Uterus (tissue), 4 donors: Measurements from ENCODE around the gene TNS1. TPM values are rescaled to one million over a fixed set of nuclear protein-coding genes. Genes with fewer than 3 reads are reported as not detected.

Source experiments
- DNase-seq, 2 donors: peaks; one replicate each; pipeline ENCODE4 v3.0.0-alpha.2; 2019 to 2020
- H3K27ac ChIP-seq, 2 donors: fragments of 200-600 bp; sonication (generic); 1 replicate in 1 of 2; 2 replicates in 1 of 2; pipeline ENCODE4 v1.5.1; 2016 to 2018
- H3K27me3 ChIP-seq, 2 donors: fragments of 200-600 bp; sonication (generic); one replicate each; pipeline ENCODE4 v1.5.1; 2018 to 2019; ENCODE audit warnings: control low read depth in 1 of 2
- H3K36me3 ChIP-seq, 2 donors: fragments of 200-600 bp; sonication (generic); one replicate each; pipeline ENCODE4 v1.5.1; 2019; ENCODE audit warnings: control low read depth in 1 of 2
- H3K4me1 ChIP-seq, 2 donors: fragments of 200-600 bp; sonication (generic); one replicate each; pipeline ENCODE4 v1.5.1; 2018 to 2019; ENCODE audit warnings: control low read depth in 1 of 2
- H3K4me3 ChIP-seq, 2 donors: fragments of 200-600 bp; sonication (generic); 1 replicate in 1 of 2; 2 replicates in 1 of 2; pipeline ENCODE4 v1.5.1; 2018 to 2019; ENCODE audit warnings: mild to moderate bottlenecking in 1 of 2
- H3K9me3 ChIP-seq, 2 donors: fragments of 200-600 bp; sonication (generic); one replicate each; pipeline ENCODE4 v1.5.1; 2019; ENCODE audit warnings: control low read depth in 1 of 2
- CTCF ChIP-seq, 4 experiments: fragments of 200-600 bp in 2 of 4; fragments of 450-650 bp in 2 of 4; sonication (generic) in 2 of 4; IDR thresholded peaks; one replicate each; pipeline ENCODE4 v1.5.1; 2016 to 2019; ENCODE audit warnings: antibody characterized with exemption in 4 of 4, mild to moderate bottlenecking in 2 of 4, moderate library complexity in 1 of 4
- POLR2A ChIP-seq, 2 donors: fragments of 450-650 bp; IDR thresholded peaks; one replicate each; pipeline ENCODE4 v1.6.1; 2016; ENCODE audit warnings: antibody characterized with exemption in 2 of 2, mild to moderate bottlenecking in 1 of 2, moderate library complexity in 1 of 2
- intact Hi-C: fragments of 100-400 bp; cut with DNase I; formaldehyde crosslinking; loops from one replicate; pipeline ENCODE4 v1.15.1; 2023; ENCODE audit warnings: low total_unique reads
- total RNA-seq, 4 donors: library from RNA; depleted of rRNA in 3 of 4; stranded (reverse); fragments of >200 nt in 3 of 4; gene quantifications; one replicate each; pipeline versions ENCODE4 v1.1.0 to v1.2.4, GENCODE V29; 2014 to 2023
- donor health status: DM: yes; HTN: yes; CAD: no.

TNS1 gene
- total RNA-seq, 4 donors from 2014 or later = 144 to 1,338 (median 313) TPM

GRCh38 chr2:217856871-217857270 lies 145.9 kb downstream of the TNS1 start:
- intact Hi-C loops = no loop called here
- Histone ChIP-seq H3K9me3 (no peaks in the 10 kb centered on the region), H3K4me1 (peaks cover 14 to 50% of the 10 kb centered on the region in 2 donors), H3K27me3 (no peaks in the 10 kb centered on the region), H3K4me3 (no peak overlapping the region), H3K36me3 (no peaks in the 10 kb centered on the region), H3K27ac (peak overlapping the region; percentile 80 to 82)
- no peak for DNase-seq
- no peak for TF ChIP-seq POLR2A (IDR thresholded peaks at IDR 0.05)
- TF ChIP-seq CTCF (IDR thresholded peaks at IDR 0.05) = no peak

DNA sequence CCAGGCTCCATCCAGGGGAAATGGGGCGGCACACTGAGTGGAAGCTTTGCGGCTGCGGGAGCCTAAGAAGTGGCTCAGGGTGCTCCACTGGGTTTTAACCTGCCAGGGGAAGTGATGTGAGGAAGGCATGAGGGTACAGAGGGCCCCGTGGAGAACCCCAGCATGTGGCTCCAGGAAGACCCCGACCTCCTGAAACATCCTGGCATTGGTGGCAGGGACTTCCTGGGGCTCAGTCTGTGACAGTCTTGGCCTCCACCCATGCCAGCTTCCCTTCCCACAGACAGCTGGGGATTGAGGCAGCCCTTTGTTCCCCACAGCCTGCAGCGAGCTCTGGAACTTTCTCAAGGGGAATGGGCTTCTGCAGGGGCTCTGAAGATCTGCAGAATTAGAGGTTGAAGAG lies 146.6 kb downstream of the TNS1 start:
- intact Hi-C loops = no loop called here
- no peak for DNase-seq
- no peak overlapping the region for H3K27ac ChIP-seq
- TF ChIP-seq POLR2A (IDR thresholded peaks at IDR 0.05) = no peak
- H3K4me1 ChIP-seq = peaks cover 21 to 57% of the 10 kb centered on the region in 2 donors
- H3K36me3 ChIP-seq = no peaks in the 10 kb centered on the region
- H3K9me3 ChIP-seq = no peaks in the 10 kb centered on the region
- no peak overlapping the region for H3K4me3 ChIP-seq
- H3K27me3 ChIP-seq = no peaks in the 10 kb centered on the region

DNA sequence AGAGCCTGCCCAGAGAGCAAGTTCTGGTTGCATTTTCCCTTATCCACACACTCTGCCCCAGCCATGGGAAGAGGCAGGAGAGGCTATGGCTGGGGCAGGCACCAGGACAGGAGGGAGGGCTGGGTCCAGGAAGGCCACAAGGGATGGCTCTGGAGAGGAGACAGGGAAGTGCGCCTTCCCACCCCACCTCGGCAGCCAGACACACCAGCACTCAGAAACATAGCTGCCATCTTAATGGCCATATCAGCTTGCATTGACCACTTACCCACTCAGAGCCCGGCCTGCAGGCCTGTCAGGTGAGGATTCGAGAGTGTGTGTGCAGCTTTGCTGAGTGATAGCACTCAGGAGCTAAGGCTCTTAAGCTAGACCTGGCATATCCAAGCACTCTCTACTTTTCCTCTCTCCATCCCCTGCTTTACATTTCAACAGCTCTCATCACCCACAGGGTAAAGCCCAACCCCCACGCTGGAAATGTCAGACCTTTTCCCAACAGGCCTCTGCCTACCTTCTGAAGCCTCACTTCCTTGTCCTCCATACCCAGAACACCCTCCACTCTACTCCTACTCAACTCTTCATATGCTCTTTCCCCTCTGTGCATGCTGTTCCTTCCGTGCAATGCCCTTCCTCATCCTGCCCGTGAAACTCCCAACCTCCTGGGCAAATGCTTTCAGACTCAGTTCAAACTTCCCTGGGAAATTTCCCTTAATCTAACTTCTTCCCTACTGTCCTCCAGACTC lies 147.9 kb downstream of the TNS1 start:
- Histone ChIP-seq H3K27me3 (no peaks in the 10 kb centered on the region), H3K4me3 (no peak overlapping the region), H3K9me3 (no peaks in the 10 kb centered on the region), H3K27ac (peak overlapping the region in 1 of 2 donors; percentile 75), H3K4me1 (peaks cover 23 to 58% of the 10 kb centered on the region in 2 donors), H3K36me3 (no peaks in the 10 kb centered on the region)
- no peak for DNase-seq
- TF ChIP-seq POLR2A (IDR thresholded peaks at IDR 0.05) (no peak), CTCF (IDR thresholded peaks at IDR 0.05) (no peak)
- intact Hi-C loops = no loop called here

DNA sequence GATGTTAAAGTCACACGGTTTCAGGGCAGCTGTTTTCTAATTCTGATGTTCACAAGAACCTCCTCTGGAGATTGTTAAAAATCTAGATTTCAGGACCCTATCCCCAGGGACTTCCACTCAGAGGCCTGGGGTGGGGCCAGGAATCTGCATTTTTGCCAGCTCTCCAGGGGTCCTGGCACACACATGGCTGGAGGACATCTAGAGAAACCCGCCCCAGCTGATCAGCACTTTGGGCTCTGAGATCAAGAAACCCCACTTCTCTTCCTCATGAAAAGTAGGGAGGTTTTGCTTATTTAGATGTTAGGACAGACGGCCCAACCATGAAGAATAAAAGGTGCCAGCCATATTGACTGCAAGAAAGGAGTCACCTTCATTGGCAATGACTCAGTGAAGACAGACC lies 148.8 kb downstream of the TNS1 start:
- H3K27ac ChIP-seq = peak overlapping the region; percentile 9 to 75

GRCh38 chr2:217853301-217853881 lies 149.4 kb downstream of the TNS1 start:
- H3K4me3 ChIP-seq = no peak overlapping the region
- no peak for TF ChIP-seq CTCF (IDR thresholded peaks at IDR 0.05)
- peak; percentile 68 to 71 for DNase-seq
- intact Hi-C loops = no loop called here
- H3K36me3 ChIP-seq = no peaks in the 10 kb centered on the region
- peak overlapping the region; percentile 9 to 75 for H3K27ac ChIP-seq
- H3K4me1 ChIP-seq = peaks cover 14 to 54% of the 10 kb centered on the region in 2 donors
- no peaks in the 10 kb centered on the region for H3K9me3 ChIP-seq
- no peaks in the 10 kb centered on the region for H3K27me3 ChIP-seq

More for the DNA sequence above, 148.8 kb downstream of the TNS1 start:
- H3K4me3 ChIP-seq = no peak overlapping the region
- no peaks in the 10 kb centered on the region for H3K9me3 ChIP-seq
- TF ChIP-seq CTCF (IDR thresholded peaks at IDR 0.05) (no peak), POLR2A (IDR thresholded peaks at IDR 0.05) (no peak)
- no peak for DNase-seq
- intact Hi-C loops = no loop called here
- peaks cover 14 to 54% of the 10 kb centered on the region in 2 donors for H3K4me1 ChIP-seq
- H3K27me3 ChIP-seq = no peaks in the 10 kb centered on the region
- no peaks in the 10 kb centered on the region for H3K36me3 ChIP-seq
